Measurements from ENCODE around the gene C8G.

The C8G gene

DNA sequence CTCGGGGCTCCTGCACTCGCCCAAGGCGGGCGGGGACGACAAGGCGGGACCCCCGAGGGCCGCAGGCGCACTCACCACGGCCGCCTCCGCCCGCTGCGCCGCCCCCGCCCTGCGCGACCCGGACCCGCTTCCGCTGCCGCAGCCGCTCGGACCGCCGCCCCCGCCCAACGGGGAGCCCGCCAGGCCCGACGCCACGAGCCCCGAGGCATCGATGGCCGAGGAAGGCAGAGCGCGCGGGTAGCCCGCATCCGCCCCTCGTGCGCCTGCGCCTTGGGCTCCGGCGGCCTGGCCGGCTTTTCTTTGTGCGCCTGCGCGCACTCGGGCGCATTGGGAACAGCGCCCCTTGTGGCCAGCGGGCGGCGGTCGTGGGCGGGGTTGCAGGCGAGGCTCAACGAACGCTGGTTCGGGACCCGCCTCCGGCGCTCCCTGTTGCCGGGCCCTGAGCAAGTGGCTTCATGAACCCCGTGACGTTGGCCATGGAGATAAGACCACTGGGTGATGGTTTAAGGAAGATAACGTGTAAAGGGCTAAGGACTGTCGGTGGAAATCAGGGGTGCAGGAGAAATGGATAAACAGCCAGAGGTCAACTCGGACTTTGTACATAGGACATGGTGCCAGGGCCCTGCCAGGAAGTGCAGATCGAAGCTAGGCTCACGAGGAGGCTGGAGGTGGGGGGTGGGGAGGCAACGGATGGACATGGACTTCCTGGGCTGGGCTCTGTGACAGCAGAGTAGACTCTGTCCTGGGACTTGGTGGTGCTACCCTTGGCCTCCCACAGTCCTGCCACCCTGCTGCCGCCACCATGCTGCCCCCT lies at the start of gene C8G, which contains the start of gene FBXW5:
TSS of gene C8G (plus strand) at position 725 of the 814 bp plus-strand sequence. CDS start at position 803, 78 bp downstream.
TSS of gene FBXW5 (minus strand) at position 220 of the 814 bp plus-strand sequence. CDS start 655 bp downstream, outside the sequence.
- DNase-seq = peak; percentile 92

DNA sequence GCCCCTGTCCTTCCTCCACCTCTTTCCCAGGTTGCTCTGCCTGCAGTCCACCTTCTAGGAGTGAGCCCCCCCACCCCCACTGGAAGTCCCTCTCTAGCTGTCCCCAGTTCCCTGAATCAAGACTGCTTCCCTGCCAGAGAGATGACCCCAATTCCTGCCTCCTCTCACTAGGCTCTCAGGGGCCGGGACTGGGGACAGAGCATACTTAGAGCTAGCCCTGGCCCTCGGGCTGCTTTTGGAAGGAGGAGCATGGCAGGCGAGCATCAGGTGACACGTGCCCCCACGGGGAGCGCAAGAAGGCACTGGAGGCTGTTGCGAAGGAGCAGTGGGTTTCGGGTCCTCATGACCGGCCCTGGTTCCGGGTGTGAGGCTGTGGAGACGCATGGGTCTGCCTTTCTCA lies 49.0 kb upstream of the C8G start:
- DNase-seq = no peak

DNA sequence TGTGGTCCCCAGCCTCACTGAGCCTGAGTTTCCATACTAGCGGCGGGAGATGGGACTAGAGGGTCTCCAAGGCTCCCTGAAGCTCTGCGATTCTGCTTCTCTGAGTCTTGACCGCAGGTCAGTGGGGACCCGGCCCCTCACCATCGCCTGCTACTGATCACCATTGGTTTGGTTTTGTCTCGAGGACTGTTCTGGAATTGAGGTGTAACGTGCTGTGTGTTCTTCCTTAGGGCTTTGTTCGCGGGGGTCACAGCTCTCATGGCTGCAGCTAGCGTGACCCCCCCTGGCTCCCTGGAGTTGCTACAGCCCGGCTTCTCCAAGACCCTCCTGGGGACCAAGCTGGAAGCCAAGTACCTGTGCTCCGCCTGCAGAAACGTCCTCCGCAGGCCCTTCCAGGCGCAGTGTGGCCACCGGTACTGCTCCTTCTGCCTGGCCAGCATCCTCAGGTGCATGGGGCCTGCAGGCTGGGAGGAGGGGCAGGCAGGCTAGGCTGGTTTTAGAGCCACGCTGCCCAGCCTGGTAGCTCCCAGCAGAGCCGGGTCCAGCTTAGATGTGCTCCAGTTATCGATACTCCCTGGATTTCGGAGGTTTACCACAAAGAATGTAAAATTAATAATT lies 46.5 kb upstream of the C8G start:
- no peak for DNase-seq

DNA sequence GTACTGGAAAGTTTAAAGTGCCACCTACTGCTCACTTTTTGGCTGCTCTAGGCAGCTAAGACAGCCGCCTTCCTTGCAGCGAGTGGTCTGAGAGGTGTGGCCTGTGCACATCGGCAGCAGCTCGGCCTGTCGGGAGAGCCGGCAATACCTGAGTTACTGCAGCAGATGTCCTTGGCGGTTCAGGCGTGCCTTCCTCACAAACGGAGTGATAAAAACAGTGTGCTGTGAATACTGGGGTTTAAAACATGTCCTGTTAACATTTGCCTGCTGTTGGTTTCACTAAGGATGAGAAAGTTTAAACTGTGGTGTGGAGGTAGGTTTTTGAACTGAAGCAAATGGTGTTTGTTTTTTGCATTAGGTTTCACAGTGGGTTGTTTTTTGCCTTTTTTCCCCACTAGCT lies 45.8 kb upstream of the C8G start:
- DNase-seq = no peak

DNA sequence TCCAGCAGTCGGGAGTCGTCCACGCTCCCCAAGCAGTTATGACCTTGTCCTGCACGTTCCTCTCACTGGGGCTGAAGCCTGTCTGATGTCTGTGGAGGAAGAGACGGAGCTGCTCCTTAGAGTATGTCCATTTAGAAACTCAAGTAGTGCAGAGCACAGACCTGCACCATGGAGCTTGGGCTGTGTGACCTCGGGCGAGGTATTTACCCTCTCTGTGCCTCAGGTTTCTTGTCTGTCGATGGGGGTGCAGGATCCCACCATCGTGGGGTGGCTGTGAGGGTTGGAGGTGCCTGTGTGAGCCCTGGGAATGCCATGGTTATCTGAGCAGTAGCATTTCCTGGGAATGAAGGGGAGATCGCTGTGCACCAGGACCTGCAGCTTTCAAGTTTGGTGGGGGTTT lies 44.5 kb upstream of the C8G start:
- DNase-seq = no peak

DNA sequence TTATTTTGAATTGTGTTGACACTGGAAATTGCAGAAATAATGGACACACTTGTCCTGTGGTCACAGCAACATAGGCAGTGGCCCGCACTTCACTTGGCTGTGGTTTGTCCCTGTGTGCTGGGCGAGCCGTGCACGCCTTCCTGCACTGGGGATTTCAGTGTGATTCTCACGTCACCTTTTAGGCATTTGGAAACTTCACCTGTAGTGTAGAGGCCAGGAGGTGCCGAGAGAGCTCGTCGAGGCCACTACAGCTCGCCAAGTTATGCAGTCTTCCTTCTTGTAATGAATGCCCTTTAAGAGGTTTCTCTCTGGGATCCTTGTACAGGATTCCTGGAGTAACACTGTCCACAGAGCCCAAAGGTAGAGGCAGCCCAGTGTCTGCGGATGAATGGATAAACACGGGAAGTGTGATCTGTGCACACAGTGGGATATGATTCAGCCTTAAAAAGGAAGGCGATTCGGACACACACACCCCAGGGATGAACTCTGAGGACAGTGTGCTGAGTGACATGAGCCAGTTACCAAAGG lies 44.0 kb upstream of the C8G start:
- DNase-seq = no peak

DNA sequence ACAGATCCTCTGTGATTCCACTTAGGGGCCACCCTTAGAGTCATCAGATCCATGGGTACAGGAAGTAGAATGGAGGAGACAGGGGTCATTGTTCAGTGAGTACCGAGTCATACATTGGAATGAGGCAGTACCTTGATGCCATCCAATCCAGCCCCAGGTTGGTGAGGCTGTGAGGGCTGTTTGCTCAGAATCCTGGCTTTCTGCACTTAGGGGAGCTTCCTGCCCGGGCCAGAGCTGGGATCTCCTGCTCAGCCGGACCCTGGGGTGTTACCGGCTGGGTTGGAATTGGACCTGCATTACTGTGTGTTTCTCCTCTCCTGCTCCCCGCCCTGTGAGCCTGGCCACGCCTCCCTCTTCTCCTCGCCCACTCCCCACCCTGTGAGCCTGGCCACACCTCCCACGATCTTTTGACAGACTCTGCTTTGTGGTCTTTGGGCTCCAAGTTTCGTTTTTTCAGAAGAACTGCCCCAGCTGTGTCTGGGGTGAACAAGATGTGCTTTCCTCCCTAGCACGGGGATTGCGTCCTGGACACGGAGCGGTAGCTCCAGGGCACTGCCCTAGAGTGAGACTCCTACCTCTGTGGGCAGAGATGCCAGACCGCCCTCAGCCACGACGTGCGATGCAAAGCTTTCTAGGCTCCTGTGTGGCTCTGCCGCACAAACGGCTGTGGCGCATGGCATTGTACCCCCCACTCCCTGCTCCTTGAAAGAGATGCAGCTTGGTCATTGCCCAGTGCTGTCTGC lies 43.4 kb upstream of the C8G start:
- DNase-seq = peak; percentile 33

DNA sequence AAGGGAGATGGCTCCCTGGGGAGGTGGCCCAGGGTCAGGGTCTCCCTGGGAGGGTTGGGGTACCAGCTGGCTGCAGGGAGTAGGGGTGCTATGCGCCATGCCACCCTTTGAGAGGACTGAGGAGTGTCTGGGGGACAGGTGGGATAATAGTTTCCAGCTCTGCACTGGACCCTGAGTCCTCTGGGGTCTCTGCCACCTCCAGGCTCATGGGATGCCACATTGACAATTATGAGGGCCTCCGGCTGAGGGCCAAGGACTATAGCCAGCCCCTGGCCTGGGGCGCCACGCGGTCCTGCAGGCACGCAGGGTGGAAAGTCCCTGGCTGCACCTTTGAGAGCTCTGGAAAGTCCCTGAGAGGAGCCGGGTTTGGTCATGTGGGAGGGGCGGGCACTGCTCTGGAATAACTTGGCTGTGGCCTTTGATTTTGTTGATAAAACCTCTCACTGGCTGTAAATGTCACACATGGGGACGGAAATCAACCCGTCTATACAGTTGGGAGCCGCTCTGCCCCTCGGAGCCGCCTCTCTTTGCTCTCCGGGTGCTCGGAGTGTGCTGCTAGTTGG lies 42.7 kb upstream of the C8G start:
- peak; percentile 77 for DNase-seq

DNA sequence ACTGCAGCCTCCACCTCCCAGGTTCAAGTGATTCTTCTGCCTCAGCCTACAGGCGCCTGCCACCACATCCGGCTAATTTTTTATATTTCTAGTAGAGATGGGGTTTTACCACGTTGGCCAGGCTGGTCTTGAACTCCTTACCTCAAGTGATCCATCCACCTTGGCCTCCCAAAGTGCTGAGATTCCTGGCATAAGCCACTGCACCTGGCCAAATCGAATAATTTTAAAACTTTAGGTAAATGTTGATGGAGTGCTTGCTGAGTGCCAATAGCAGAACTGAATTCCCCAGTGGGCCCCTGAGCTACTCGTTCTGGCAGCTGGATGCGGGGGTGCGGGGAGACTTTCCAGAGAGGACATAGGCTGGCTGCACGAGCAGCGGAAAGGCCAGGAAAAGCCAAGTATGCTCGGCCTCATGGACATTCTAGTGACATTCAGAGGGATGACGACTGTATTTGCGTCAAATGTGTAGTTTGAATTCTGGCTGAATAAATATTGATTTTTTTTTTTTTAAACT lies 41.9 kb upstream of the C8G start:
- DNase-seq = no peak

DNA sequence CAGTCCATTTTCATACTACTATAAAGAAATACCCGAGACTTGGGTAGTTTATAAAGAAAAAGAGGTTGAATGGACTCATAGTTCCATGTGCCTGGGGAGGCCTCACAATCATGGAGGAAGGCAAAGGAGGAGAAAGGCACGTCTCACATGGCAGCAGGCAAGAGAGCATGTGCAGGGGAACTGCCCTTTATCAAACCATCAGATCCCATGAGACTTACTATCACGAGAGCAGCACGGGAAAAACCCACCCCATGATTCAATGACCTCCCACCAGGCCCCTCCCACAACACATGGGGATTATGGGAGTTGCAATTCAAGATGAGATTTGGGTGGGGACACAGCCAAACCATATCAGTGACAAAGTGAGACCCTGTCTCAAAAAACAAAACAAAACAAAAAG lies 38.8 kb upstream of the C8G start:
- DNase-seq = no peak

DNA sequence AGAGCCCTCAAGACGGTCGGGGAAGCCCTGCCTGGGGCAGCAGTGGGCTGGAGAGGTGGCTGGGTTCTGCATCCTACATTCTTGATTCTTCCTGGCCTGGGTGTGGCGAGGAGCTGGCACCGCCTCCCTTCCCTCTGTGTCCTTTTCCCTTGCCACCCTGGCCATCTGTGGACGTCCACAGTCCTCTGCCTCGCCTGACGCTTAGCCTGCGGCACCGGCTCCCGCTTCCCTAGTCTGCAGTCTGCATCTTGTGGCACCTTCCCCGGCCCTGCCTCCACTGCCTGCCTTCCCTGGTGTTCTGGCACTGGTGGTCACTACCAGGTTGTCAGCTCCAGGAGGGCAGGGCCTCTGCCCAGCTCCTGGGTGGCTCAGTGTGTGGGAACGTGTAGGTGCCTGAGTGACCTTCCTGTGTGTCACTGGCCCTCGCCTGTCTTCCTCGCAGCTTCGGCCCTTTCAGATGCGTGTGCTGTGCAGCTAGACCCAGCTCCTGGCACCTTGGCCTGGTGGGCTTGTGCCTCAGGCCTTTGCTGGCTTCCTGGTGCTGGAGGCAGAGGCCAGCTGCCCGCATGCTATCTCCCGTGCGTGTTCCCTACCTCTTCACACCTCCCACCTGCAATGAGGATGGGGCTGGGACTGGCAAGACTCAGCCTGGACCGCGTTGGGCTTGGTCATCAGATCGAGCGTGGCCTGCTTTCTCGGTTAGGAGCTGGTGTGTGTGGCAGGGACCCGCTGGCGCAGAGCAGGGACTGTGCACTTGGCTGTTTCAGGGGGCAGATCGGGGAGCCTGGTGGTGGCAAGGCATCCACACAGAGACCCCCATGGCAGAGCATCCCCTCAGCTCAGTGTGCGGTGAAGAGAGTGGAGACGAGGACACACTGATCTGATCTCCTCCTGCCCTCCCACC lies 37.8 kb upstream of the C8G start:
- no peak for DNase-seq

DNA sequence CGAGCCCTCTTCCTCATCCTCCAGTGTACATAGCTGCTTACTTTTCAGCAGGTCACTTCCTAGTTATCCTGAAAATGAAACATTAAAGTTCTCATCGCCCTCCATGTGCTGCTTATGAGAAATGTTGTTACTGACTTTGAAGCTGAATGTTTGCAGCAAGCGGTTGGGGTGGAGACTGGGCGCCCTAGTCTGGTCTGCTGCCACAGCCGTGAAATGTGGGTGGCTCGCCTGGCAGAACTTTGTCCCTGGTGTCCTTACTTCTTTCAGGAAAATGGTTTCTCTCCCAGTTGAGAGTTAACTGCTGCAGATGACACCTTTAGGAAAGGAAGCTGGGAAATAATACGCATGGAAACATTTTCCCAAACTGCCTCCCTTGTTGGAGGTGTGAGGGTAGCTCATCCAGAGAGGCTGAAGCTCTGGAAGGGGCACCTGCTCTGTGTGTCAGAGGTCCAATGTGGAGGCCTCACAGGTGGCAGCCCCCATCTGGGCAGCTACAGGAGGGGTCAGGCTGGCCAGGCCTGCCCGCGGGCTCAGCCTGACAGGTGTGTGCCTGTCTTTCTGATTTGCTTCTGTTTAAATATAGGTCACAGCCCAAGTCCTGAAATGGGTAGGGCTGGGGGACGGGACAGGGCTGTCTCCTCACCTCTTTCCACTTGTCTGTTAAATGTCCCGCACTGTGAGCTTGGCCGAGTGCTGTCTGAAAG lies 34.7 kb upstream of the C8G start:
- DNase-seq = no peak

DNA sequence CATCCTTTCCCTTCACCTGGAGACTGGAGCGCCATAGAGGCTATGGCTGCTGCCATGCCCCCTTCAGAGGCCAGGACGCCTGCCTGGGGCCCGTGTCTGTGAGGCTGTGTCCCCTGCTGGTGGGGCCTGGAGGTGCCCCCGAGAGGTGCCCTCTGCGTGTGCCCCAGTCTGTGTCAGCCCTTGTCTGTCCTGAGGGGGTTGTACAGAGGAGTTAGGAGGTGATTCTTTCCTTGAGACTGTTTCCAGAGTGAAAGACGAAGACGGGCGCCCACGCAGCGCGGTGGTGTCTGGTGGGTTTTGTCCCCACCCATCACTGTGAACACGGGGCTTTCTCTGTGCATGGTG lies 34.2 kb upstream of the C8G start:
- DNase-seq = no peak

DNA sequence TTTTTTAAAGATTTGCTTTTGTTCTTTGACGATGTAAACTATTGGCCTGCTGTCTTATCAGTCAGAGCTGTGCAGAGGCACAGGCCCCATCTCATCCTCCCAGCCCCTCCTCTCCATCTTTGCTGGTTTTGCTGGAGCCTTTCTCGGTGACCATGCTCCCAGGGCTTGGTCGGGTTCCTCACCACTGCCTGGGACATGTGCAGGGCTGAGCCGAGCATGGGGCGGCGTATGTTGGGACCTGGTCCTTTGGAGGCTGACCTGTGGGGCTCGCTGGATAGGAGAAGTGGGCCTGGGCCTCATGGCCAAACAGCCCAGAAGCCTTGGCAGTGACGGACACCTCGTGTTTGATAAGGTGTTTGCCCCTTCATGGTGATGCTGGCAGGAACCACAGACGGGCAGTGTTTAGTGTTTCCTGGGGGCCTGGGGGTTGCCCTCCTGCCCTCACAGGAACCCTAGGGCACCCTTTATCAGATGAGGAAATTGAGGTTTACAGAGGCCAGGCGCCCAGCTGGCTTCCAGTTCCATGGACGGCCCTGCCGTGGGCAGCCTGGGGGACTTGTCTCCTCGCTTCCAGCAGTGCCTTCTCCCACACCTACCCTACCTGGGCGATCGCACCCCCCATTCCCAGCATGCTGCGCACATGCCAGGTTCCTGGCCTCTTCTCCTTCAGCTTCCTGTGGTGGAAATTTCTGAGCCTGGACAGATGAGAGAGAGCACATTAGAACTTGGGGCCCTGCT lies 31.2 kb upstream of the C8G start:
- DNase-seq = no peak

DNA sequence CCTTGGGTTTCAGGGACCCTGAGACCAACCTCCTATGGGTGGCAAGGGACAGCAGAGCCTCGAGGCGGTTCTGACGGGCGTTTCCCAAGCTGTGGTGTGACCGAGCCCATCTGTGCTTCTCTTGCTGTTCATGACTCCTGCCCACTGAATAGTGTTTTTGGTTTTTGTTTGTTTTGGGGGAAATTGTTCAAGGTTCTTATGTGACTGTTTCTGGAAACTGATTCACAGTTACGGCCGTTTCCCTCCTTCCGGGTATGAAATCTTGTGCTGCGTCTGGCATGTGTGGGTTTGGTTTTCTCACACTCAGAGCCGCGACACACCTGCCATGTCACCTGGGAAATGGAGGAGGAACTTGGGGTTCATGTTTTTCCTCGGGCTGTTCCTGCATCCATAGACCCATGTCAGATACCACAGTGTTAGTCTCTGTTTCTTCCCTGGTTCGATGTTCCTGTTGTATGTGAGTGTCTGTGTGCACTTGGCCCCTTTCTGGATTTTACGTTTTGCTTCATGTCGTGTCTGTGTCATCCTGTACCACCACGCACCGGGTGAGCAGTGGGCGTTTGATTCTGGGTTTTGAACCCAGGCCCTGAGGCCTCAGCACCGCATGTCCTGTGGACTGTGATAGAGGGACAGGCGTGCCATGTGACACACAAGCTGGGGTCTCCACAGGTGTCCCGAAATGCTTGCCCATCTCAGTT lies 29.3 kb upstream of the C8G start:
- DNase-seq = no peak

DNA sequence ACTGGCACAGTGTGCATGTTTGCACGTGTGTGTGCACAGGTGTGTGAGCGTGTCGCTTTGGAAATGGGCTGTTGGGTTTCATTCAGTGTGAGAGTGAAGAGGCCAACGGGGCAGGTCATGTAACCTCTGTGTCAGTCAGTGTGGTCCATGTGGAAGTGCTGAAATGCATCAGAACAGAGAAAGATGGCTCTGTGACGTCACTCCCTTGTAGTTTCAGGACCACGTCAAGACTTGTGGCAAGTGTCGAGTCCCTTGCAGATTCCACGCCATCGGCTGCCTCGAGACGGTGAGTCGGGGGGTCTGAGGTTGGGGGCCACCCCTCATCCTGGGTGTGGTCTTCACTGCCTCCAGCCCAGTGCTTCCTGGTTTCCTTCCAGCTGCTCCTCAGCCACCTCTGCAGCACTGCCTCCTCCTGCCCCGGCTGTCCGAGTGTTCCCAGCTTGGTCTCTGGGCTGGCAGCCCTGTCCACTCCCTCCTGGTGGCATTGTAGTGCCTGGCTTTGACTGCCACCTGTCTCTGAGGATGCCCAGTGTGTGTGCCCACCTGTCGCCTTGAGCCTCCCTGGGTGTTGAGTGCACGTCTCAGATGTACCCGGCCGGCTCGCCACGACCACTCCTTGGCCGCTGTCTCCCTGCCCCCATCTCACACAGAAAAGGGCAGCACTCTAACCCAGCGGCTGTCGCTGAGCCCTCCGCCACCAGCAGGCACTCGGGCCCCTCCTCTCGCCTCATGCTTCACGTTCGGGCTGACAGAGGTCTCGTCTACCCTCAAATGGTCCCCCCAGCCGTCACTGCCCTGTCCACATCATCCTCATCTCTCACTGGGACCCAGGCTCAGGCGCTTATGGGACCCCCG lies 28.5 kb upstream of the C8G start:
- no peak for DNase-seq

DNA sequence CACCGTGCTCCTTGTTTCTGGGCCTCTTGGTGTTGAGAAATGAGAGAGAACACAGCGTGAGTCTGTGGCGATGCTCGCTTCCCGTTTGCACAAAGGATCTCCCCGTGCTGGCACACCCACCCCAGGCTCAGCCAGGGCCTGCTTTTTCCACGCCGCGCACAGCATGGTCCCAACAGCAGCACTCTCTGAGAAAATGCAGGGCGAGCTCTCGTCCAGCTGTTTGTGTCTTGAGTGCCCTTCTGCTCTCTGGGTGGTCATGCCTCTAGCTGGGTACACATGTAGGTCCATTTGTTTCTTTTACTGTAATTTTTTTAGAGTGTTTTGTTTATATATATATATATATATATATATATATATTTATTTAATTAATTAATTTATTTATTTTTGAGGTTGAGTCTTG lies 27.1 kb upstream of the C8G start:
- no peak for DNase-seq

DNA sequence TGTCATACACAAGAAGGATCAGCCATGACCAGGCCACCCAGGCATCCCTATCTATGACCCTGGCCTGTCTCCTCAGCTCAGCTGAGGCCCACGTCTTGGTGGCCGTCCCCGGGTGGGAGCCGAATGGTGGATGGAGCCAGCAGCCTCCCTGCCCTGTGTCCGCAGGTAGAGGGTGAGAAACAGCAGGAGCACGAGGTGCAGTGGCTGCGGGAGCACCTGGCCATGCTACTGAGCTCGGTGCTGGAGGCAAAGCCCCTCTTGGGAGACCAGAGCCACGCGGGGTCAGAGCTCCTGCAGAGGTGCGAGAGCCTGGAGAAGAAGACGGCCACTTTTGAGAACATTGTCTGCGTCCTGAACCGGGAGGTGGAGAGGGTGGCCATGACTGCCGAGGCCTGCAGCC lies 25.0 kb upstream of the C8G start:
- no peak for DNase-seq

DNA sequence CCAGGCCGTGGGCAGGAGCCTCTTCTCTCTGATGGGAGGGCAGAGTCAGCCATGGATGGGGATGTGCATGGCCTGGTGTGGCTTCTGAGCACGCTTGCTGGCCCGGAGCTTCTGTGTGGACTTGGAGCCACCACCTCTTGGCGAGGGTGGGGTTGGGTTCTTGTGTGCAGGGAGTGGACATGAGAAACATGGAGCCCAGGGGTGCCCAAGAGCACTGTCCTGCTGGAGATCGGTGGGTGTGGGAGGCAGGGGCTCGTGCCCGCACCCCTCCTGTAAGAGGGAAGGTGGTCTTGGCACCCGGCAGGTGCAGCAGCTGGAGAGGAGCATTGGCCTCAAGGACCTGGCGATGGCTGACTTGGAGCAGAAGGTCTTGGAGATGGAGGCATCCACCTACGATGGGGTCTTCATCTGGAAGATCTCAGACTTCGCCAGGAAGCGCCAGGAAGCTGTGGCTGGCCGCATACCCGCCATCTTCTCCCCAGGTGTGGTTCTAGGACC lies 24.3 kb upstream of the C8G start:
- no peak for DNase-seq

Data from T1000 (cell line).